IPS DF 6.9 (cell line): ENCODE measurements around the gene LYPLA2.
"Not testable (repeated sequence)": the region's sequence is repeated elsewhere in the genome, so short reads cannot be mapped to it uniquely, and the experiment has no call there.

Source experiments
- DNase-seq: peaks from one replicate; pipeline ENCODE4 v3.0.0-alpha.2; 2013; ENCODE audit warnings: low read depth, low spot score
- H3K27ac ChIP-seq: one replicate; pipeline ENCODE4 v1.5.1; 2013; ENCODE audit warnings: low read length, control low read depth
- H3K27me3 ChIP-seq: 2 replicates; pipeline ENCODE4 v1.6.1; 2013; ENCODE audit warnings: mild to moderate bottlenecking, low read length; ENCODE audit not compliant: control insufficient read depth, insufficient read depth
- H3K36me3 ChIP-seq: 2 replicates; pipeline ENCODE4 v1.6.1; 2013; ENCODE audit warnings: low read length; ENCODE audit not compliant: control insufficient read depth, insufficient read depth
- H3K4me1 ChIP-seq: 2 replicates; pipeline ENCODE4 v1.6.1; 2013; ENCODE audit warnings: low read length; ENCODE audit not compliant: control insufficient read depth, insufficient read depth
- H3K4me3 ChIP-seq: 2 replicates; pipeline ENCODE4 v1.5.1; 2013; ENCODE audit warnings: mild to moderate bottlenecking, low read length
- H3K9me3 ChIP-seq: 2 replicates; pipeline ENCODE4 v1.6.1; 2013; ENCODE audit warnings: low read length, inconsistent platforms; ENCODE audit not compliant: control insufficient read depth, insufficient read depth
- WGBS: extraction: QIAGEN DNeasy Blood & Tissue Kit; methylation state at CpG from one replicate; pipeline ENCODE4 v1.1.7; 2013; ENCODE audit warnings: mixed read lengths, missing lambda C conversion rate; ENCODE audit not compliant: insufficient read length, insufficient coverage; 5-methylcytosine and 5-hydroxymethylcytosine counted together

Gene LYPLA2

GRCh38 chr1:23779826-23780371, 11.0 kb upstream of the LYPLA2 start:
- no peaks in the 10 kb centered on the region for H3K9me3 ChIP-seq
- no CpG with 5 or more reads among the region's 3 CpGs for WGBS
- no peak overlapping the region for H3K4me3 ChIP-seq
- H3K4me1 ChIP-seq = no peaks in the 10 kb centered on the region
- H3K36me3 ChIP-seq = no peaks in the 10 kb centered on the region; the same call in none of the 2 replicates
- no peaks in the 10 kb centered on the region for H3K27me3 ChIP-seq
- no peak overlapping the region for H3K27ac ChIP-seq
- no peak for DNase-seq

GRCh38 chr1:23783141-23783540, 7.8 kb upstream of the LYPLA2 start:
- H3K36me3 ChIP-seq, H3K27me3 ChIP-seq, H3K4me1 ChIP-seq, DNase-seq, H3K9me3 ChIP-seq, H3K27ac ChIP-seq, H3K4me3 ChIP-seq: not testable (repeated sequence)
- no CpG with 5 or more reads among the region's 11 CpGs for WGBS

- no peaks in the 10 kb centered on the region for H3K27me3 ChIP-seq
- no peak for DNase-seq
- no peaks in the 10 kb centered on the region for H3K4me1 ChIP-seq
- H3K27ac ChIP-seq = no peak overlapping the region
- peaks cover 5% of the 10 kb centered on the region for H3K36me3 ChIP-seq
- no peak overlapping the region for H3K4me3 ChIP-seq
- no CpG with 5 or more reads among the region's 4 CpGs for WGBS
- H3K9me3 ChIP-seq = 0 out of 2 replicates have a peak, but pooled peaks cover 1% of the 10 kb centered on the region
Observed at GRCh38 chr1:23784846-23785245, 6.1 kb upstream of the LYPLA2 start.

- WGBS = no CpG with 5 or more reads among the region's 3 CpGs
- DNase-seq = no peak
- Histone ChIP-seq H3K27me3 (no peaks in the 10 kb centered on the region), H3K4me3 (no peak overlapping the region), H3K4me1 (0 out of 2 replicates have a peak, but pooled peaks cover 3% of the 10 kb centered on the region), H3K36me3 (peaks cover 5% of the 10 kb centered on the region), H3K27ac (no peak overlapping the region), H3K9me3 (0 out of 2 replicates have a peak, but pooled peaks cover 1% of the 10 kb centered on the region)
Observed at GRCh38 chr1:23787701-23788100, 3.2 kb upstream of the LYPLA2 start.

GRCh38 chr1:23788695-23789094, 2.2 kb upstream of the LYPLA2 start:
- WGBS = no CpG with 5 or more reads among the region's 3 CpGs
- Histone ChIP-seq H3K36me3 (peaks cover 11% of the 10 kb centered on the region), H3K4me3 (no peak overlapping the region), H3K27ac (no peak overlapping the region), H3K27me3 (no peaks in the 10 kb centered on the region), H3K4me1 (0 out of 2 replicates have a peak, but pooled peaks cover 3% of the 10 kb centered on the region), H3K9me3 (0 out of 2 replicates have a peak, but pooled peaks cover 1% of the 10 kb centered on the region)
- DNase-seq = no peak

- Histone ChIP-seq H3K27me3 (no peaks in the 10 kb centered on the region), H3K36me3 (peaks cover 27% of the 10 kb centered on the region), H3K9me3 (0 out of 2 replicates have a peak, but pooled peaks cover 1% of the 10 kb centered on the region), H3K4me3 (peak overlapping the region; percentile 64), H3K27ac (no peak overlapping the region), H3K4me1 (0 out of 2 replicates have a peak, but pooled peaks cover 3% of the 10 kb centered on the region)
- WGBS = no CpG with 5 or more reads among the region's 15 CpGs
- DNase-seq = no peak
Observed at GRCh38 chr1:23791516-23792047, 637 bp downstream of the LYPLA2 start.

GRCh38 chr1:23792151-23792945, 1.4 kb downstream of the LYPLA2 start:
- Histone ChIP-seq H3K27ac (no peak overlapping the region), H3K27me3 (no peaks in the 10 kb centered on the region), H3K36me3 (peaks cover 27% of the 10 kb centered on the region), H3K9me3 (0 out of 2 replicates have a peak, but pooled peaks cover under 1% of the 10 kb centered on the region), H3K4me1 (0 out of 2 replicates have a peak, but pooled peaks cover 3% of the 10 kb centered on the region), H3K4me3 (peak overlapping the region; percentile 64; the same call in 1 of the 2 replicates)
- DNase-seq = no peak
- no CpG with 5 or more reads among the region's 19 CpGs for WGBS

- H3K4me3 ChIP-seq = no peak overlapping the region
Observed at GRCh38 chr1:23793018-23793781, 2.3 kb downstream of the LYPLA2 start.

GRCh38 chr1:23793861-23794731, 3.2 kb downstream of the LYPLA2 start:
- Histone ChIP-seq H3K36me3 (peaks cover 40% of the 10 kb centered on the region), H3K4me3 (no peak overlapping the region), H3K4me1 (peaks cover 7% of the 10 kb centered on the region; the same call in 1 of the 2 replicates), H3K27ac (no peak overlapping the region), H3K9me3 (no peaks in the 10 kb centered on the region), H3K27me3 (no peaks in the 10 kb centered on the region)
- no CpG with 5 or more reads among the region's 21 CpGs for WGBS
- no peak for DNase-seq

More at GRCh38 chr1:23793018-23793781, 2.3 kb downstream of the LYPLA2 start:
- H3K27me3 ChIP-seq = no peaks in the 10 kb centered on the region
- no CpG with 5 or more reads among the region's 16 CpGs for WGBS
- no peaks in the 10 kb centered on the region for H3K9me3 ChIP-seq
- 0 out of 2 replicates have a peak, but pooled peaks cover 3% of the 10 kb centered on the region for H3K4me1 ChIP-seq
- DNase-seq = no peak
- H3K36me3 ChIP-seq = peaks cover 34% of the 10 kb centered on the region
- H3K27ac ChIP-seq = no peak overlapping the region
